Breast epithelium (tissue), 4 donors: ENCODE data around the gene ITLN1. TPM values are rescaled to one million over a fixed set of nuclear protein-coding genes. Genes with fewer than 3 reads are reported as not detected.

Source experiments
- DNase-seq, 2 donors: peaks; one replicate each; pipeline ENCODE4 v3.0.0-alpha.2; 2019; ENCODE audit warnings: low spot score in 2 of 2
- H3K27ac ChIP-seq, 2 donors: fragments of 200-600 bp; sonication (generic) in 1 of 2; one replicate each; pipeline ENCODE4 v1.5.1; 2016 to 2019; ENCODE audit warnings: mild to moderate bottlenecking in 1 of 2
- H3K27me3 ChIP-seq, 2 donors: fragments of 200-600 bp; sonication (generic) in 1 of 2; one replicate each; pipeline versions ENCODE4 v1.5.1 to v1.6.0; 2017 to 2019; ENCODE audit warnings: control low read depth in 1 of 2, mild to moderate bottlenecking in 1 of 2
- H3K36me3 ChIP-seq: fragments of 200-600 bp; one replicate; pipeline ENCODE4 v1.5.1; 2019
- H3K4me1 ChIP-seq, 2 donors: fragments of 200-600 bp; sonication (generic); one replicate each; pipeline ENCODE4 v1.5.1; 2016 to 2019; ENCODE audit warnings: control low read depth in 1 of 2
- H3K4me3 ChIP-seq, 3 donors: fragments of 200-600 bp; sonication (generic); 1 replicate in 2 of 3; 2 replicates in 1 of 3; pipeline ENCODE4 v1.5.1; 2016 to 2019; ENCODE audit warnings: mild to moderate bottlenecking in 3 of 3, moderate library complexity in 2 of 3
- H3K9me3 ChIP-seq, 2 donors: fragments of 200-600 bp; sonication (generic) in 1 of 2; one replicate each; pipeline ENCODE4 v1.5.1; 2016 to 2019; ENCODE audit warnings: control low read depth in 1 of 2
- POLR2A ChIP-seq: fragments of 450-650 bp; IDR thresholded peaks from one replicate; pipeline ENCODE4 v1.6.1; 2016; ENCODE audit warnings: antibody characterized with exemption, mild to moderate bottlenecking, moderate library complexity
- POLR2AphosphoS5 ChIP-seq, 3 donors: sonication (generic); formaldehyde crosslinking; IDR thresholded peaks; one replicate each; pipeline ENCODE4 v1.6.1; 2017; ENCODE audit warnings: antibody characterized with exemption in 3 of 3
- intact Hi-C: fragments of 100-400 bp; cut with DNase I; formaldehyde crosslinking; loops from one replicate; pipeline ENCODE4 v1.15.1; 2023; ENCODE audit warnings: low total_unique reads
- total RNA-seq, 3 donors: library from RNA; depleted of rRNA; stranded (reverse); fragments of >200 nt; gene quantifications; one replicate each; pipeline ENCODE4 v1.1.0, GENCODE V29; 2016
- TF ChIP-seq, protein P1 (sequence below), 3 donors: fragments of 450-650 bp; IDR thresholded peaks; one replicate each; pipeline ENCODE4 v1.5.1; 2016 to 2017; ENCODE audit warnings: antibody characterized with exemption in 3 of 3, mild to moderate bottlenecking in 3 of 3, moderate library complexity in 3 of 3

ITLN1 gene
- total RNA-seq, 3 donors from 2014 or later, result 0.96 to 938 (median 2.0) TPM

GRCh38 chr1:160836981-160837557 is 47.9 kb downstream of the ITLN1 start:
- H3K4me3 ChIP-seq, result no peak overlapping the region
- no peaks in the 10 kb centered on the region for H3K4me1 ChIP-seq
- no peaks in the 10 kb centered on the region for H3K9me3 ChIP-seq
- no peaks in the 10 kb centered on the region for H3K36me3 ChIP-seq
- no peak for DNase-seq
- peak overlapping the region; percentile 55 to 69 for H3K27ac ChIP-seq
- intact Hi-C loops, result no loop called here
- H3K27me3 ChIP-seq, result no peaks in the 10 kb centered on the region
- no peak for TF ChIP-seq POLR2A
- TF ChIP-seq POLR2AphosphoS5 (IDR thresholded peaks at IDR 0.05), result no peak
- TF ChIP-seq, protein P1, sequence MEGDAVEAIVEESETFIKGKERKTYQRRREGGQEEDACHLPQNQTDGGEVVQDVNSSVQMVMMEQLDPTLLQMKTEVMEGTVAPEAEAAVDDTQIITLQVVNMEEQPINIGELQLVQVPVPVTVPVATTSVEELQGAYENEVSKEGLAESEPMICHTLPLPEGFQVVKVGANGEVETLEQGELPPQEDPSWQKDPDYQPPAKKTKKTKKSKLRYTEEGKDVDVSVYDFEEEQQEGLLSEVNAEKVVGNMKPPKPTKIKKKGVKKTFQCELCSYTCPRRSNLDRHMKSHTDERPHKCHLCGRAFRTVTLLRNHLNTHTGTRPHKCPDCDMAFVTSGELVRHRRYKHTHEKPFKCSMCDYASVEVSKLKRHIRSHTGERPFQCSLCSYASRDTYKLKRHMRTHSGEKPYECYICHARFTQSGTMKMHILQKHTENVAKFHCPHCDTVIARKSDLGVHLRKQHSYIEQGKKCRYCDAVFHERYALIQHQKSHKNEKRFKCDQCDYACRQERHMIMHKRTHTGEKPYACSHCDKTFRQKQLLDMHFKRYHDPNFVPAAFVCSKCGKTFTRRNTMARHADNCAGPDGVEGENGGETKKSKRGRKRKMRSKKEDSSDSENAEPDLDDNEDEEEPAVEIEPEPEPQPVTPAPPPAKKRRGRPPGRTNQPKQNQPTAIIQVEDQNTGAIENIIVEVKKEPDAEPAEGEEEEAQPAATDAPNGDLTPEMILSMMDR (IDR thresholded peaks at IDR 0.05), result no peak

GRCh38 chr1:160836561-160836960 is 48.4 kb downstream of the ITLN1 start:
- Histone ChIP-seq H3K36me3 (no peaks in the 10 kb centered on the region), H3K9me3 (no peaks in the 10 kb centered on the region), H3K4me1 (no peaks in the 10 kb centered on the region), H3K4me3 (no peak overlapping the region), H3K27ac (peak overlapping the region in 1 of 2 donors; percentile 26), H3K27me3 (no peaks in the 10 kb centered on the region)
- TF ChIP-seq, protein P1 (IDR thresholded peaks at IDR 0.05), result no peak
- TF ChIP-seq POLR2AphosphoS5 (IDR thresholded peaks at IDR 0.05) (no peak), POLR2A (no peak)
- intact Hi-C loops, result no loop called here
- no peak for DNase-seq

DNA sequence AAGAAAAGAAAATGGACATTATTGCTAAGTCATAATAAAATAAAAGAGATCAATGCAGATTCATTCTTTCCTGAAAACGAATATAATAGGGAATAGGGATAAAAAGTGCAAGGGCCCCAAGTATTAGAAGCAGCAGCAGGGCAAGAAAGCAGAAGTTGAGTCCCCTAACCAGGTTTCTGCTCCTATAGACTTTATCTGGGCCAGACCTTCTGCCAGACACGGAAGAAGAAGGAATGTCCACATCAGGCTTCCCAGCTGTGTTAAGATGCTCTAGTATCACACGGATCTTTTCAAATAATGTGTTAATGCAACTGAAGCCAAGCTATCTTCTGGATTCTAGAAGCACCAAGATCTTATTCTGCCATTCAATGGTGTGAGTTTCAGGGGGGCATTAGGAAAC is 49.2 kb downstream of the ITLN1 start:
- Histone ChIP-seq H3K27me3 (no peaks in the 10 kb centered on the region), H3K27ac (no peak overlapping the region), H3K4me1 (no peaks in the 10 kb centered on the region), H3K36me3 (no peaks in the 10 kb centered on the region), H3K4me3 (no peak overlapping the region), H3K9me3 (no peaks in the 10 kb centered on the region)
- intact Hi-C loops, result no loop called here
- TF ChIP-seq POLR2AphosphoS5 (IDR thresholded peaks at IDR 0.05) (no peak), POLR2A (no peak)
- TF ChIP-seq, protein P1 (IDR thresholded peaks at IDR 0.05), result no peak
- no peak for DNase-seq

GRCh38 chr1:160834945-160835565 is 49.9 kb downstream of the ITLN1 start:
- Histone ChIP-seq H3K4me3 (no peak overlapping the region), H3K27ac (no peak overlapping the region), H3K9me3 (no peaks in the 10 kb centered on the region), H3K4me1 (no peaks in the 10 kb centered on the region), H3K27me3 (no peaks in the 10 kb centered on the region), H3K36me3 (no peaks in the 10 kb centered on the region)
- TF ChIP-seq, protein P1 (IDR thresholded peaks at IDR 0.05), result peak in 1 of 3 donors; percentile 37
- no peak for TF ChIP-seq POLR2A
- DNase-seq, result no peak
- intact Hi-C loops, result no loop called here

- Histone ChIP-seq H3K36me3 (no peaks in the 10 kb centered on the region), H3K9me3 (no peaks in the 10 kb centered on the region), H3K4me1 (no peaks in the 10 kb centered on the region), H3K4me3 (no peak overlapping the region), H3K27ac (no peak overlapping the region), H3K27me3 (no peaks in the 10 kb centered on the region)
- intact Hi-C loops, result no loop called here
- no peak for TF ChIP-seq POLR2A
- TF ChIP-seq POLR2AphosphoS5 (IDR thresholded peaks at IDR 0.05), result no peak
- TF ChIP-seq, protein P1 (IDR thresholded peaks at IDR 0.05), result peak; percentile 21 to 54 (median 47)
- peak in 1 of 2 donors; percentile 25 for DNase-seq
Measured at GRCh38 chr1:160830321-160831153, 54.4 kb downstream of the ITLN1 start.
